Esophagus squamous epithelium (tissue), 4 donors: ENCODE data around the gene WNT7B.

Experiments used
- POLR2A ChIP-seq, 4 donors: fragments of 450-650 bp; IDR thresholded peaks; one replicate each; pipeline ENCODE4 v1.6.1; 2017; ENCODE audit warnings: antibody characterized with exemption in 4 of 4, mild to moderate bottlenecking in 4 of 4, moderate library complexity in 3 of 4
- TF ChIP-seq, protein P1 (sequence below), 6 experiments: fragments of 450-650 bp in 4 of 6; fragments of 200-600 bp in 2 of 6; sonication (generic) in 2 of 6; IDR thresholded peaks; one replicate each; pipeline ENCODE4 v1.5.1; 2016 to 2019; ENCODE audit warnings: antibody characterized with exemption in 6 of 6, mild to moderate bottlenecking in 4 of 6, moderate library complexity in 4 of 6

- TF ChIP-seq POLR2A (IDR thresholded peaks at IDR 0.05): peak in 1 of 4 donors; percentile 38
- TF ChIP-seq, protein P1, sequence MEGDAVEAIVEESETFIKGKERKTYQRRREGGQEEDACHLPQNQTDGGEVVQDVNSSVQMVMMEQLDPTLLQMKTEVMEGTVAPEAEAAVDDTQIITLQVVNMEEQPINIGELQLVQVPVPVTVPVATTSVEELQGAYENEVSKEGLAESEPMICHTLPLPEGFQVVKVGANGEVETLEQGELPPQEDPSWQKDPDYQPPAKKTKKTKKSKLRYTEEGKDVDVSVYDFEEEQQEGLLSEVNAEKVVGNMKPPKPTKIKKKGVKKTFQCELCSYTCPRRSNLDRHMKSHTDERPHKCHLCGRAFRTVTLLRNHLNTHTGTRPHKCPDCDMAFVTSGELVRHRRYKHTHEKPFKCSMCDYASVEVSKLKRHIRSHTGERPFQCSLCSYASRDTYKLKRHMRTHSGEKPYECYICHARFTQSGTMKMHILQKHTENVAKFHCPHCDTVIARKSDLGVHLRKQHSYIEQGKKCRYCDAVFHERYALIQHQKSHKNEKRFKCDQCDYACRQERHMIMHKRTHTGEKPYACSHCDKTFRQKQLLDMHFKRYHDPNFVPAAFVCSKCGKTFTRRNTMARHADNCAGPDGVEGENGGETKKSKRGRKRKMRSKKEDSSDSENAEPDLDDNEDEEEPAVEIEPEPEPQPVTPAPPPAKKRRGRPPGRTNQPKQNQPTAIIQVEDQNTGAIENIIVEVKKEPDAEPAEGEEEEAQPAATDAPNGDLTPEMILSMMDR (IDR thresholded peaks at IDR 0.05): no peak
Measured at GRCh38 chr22:45974498-45974897, 2.5 kb downstream of the WNT7B start.
